Ishikawa (cell line): ENCODE data around the gene CARMIL1.

Experiments
- CEBPB ChIP-seq: IDR thresholded peaks from 2 replicates; pipeline ENCODE4 v1.6.1; 2012
- CREB1 ChIP-seq: IDR thresholded peaks from 2 replicates; pipeline ENCODE4 v1.6.1; 2012; ENCODE audit warnings: low read depth
- EGR1 ChIP-seq: IDR thresholded peaks from 2 replicates; pipeline ENCODE4 v1.6.1; 2012
- EP300 ChIP-seq: IDR thresholded peaks from 2 replicates; pipeline ENCODE4 v1.6.1; 2012; ENCODE audit warnings: borderline replicate concordance
- FOXM1 ChIP-seq: IDR thresholded peaks from 2 replicates; pipeline ENCODE4 v1.6.1; 2012; ENCODE audit warnings: low read depth, borderline replicate concordance
- NFIC ChIP-seq: IDR thresholded peaks from 2 replicates; pipeline ENCODE4 v1.6.1; 2012
- RAD21 ChIP-seq: IDR thresholded peaks from 2 replicates; pipeline ENCODE4 v1.6.1; 2012; ENCODE audit warnings: low read depth
- TAF1 ChIP-seq: IDR thresholded peaks from 2 replicates; pipeline ENCODE4 v1.6.1; 2012; ENCODE audit warnings: low read depth, mild to moderate bottlenecking
- TCF12 ChIP-seq: IDR thresholded peaks from 2 replicates; pipeline ENCODE4 v1.6.1; 2012; ENCODE audit warnings: low read depth
- TEAD4 ChIP-seq: IDR thresholded peaks from 2 replicates; pipeline ENCODE4 v1.6.1; 2012
- YY1 ChIP-seq: IDR thresholded peaks from 2 replicates; pipeline ENCODE4 v1.6.1; 2012; ENCODE audit warnings: low read depth
- ZBTB7A ChIP-seq: IDR thresholded peaks from 2 replicates; pipeline ENCODE4 v1.6.1; 2012; ENCODE audit warnings: low read depth
- TF ChIP-seq, protein P1 (sequence below): IDR thresholded peaks from 2 replicates; pipeline ENCODE4 v1.6.1; 2012
- TF ChIP-seq, protein P2 (sequence below): IDR thresholded peaks from 2 replicates; pipeline ENCODE4 v1.6.1; 2012; ENCODE audit warnings: low read depth, mild to moderate bottlenecking
- TF ChIP-seq, protein P3 (sequence below): IDR thresholded peaks from 2 replicates; pipeline ENCODE4 v1.6.1; 2012

The CARMIL1 gene

DNA sequence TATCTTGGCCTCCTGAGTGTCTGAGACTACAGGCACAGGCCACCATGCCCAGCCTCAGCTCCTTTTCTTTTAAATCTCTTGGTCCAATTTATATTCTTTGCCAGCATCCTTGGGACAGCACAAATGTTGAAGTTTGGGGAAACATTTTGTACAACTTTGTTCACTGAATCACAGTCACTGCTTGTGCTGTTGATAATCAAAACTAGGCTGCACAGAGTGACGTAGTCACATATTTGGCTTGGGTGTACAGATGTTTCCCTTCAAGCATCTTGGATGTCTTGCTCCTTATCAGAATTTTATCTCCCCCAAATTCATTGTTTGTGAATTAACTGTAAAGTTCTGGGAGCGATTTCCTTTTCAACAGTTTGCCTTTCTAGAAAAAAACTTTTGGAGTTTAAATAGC is 17.9 kb downstream of the CARMIL1 start:
- TF ChIP-seq, protein P1, sequence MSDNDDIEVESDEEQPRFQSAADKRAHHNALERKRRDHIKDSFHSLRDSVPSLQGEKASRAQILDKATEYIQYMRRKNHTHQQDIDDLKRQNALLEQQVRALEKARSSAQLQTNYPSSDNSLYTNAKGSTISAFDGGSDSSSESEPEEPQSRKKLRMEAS, result no peak
- TF ChIP-seq TCF12 (no peak), TEAD4 (no peak), FOXM1 (no peak), TAF1 (no peak), CREB1 (no peak), RAD21 (no peak), ZBTB7A (no peak), EGR1 (no peak), EP300 (no peak)
- TF ChIP-seq, protein P2, sequence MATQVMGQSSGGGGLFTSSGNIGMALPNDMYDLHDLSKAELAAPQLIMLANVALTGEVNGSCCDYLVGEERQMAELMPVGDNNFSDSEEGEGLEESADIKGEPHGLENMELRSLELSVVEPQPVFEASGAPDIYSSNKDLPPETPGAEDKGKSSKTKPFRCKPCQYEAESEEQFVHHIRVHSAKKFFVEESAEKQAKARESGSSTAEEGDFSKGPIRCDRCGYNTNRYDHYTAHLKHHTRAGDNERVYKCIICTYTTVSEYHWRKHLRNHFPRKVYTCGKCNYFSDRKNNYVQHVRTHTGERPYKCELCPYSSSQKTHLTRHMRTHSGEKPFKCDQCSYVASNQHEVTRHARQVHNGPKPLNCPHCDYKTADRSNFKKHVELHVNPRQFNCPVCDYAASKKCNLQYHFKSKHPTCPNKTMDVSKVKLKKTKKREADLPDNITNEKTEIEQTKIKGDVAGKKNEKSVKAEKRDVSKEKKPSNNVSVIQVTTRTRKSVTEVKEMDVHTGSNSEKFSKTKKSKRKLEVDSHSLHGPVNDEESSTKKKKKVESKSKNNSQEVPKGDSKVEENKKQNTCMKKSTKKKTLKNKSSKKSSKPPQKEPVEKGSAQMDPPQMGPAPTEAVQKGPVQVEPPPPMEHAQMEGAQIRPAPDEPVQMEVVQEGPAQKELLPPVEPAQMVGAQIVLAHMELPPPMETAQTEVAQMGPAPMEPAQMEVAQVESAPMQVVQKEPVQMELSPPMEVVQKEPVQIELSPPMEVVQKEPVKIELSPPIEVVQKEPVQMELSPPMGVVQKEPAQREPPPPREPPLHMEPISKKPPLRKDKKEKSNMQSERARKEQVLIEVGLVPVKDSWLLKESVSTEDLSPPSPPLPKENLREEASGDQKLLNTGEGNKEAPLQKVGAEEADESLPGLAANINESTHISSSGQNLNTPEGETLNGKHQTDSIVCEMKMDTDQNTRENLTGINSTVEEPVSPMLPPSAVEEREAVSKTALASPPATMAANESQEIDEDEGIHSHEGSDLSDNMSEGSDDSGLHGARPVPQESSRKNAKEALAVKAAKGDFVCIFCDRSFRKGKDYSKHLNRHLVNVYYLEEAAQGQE, result no peak
- TF ChIP-seq, protein P3, sequence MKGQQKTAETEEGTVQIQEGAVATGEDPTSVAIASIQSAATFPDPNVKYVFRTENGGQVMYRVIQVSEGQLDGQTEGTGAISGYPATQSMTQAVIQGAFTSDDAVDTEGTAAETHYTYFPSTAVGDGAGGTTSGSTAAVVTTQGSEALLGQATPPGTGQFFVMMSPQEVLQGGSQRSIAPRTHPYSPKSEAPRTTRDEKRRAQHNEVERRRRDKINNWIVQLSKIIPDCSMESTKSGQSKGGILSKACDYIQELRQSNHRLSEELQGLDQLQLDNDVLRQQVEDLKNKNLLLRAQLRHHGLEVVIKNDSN, result no peak

DNA sequence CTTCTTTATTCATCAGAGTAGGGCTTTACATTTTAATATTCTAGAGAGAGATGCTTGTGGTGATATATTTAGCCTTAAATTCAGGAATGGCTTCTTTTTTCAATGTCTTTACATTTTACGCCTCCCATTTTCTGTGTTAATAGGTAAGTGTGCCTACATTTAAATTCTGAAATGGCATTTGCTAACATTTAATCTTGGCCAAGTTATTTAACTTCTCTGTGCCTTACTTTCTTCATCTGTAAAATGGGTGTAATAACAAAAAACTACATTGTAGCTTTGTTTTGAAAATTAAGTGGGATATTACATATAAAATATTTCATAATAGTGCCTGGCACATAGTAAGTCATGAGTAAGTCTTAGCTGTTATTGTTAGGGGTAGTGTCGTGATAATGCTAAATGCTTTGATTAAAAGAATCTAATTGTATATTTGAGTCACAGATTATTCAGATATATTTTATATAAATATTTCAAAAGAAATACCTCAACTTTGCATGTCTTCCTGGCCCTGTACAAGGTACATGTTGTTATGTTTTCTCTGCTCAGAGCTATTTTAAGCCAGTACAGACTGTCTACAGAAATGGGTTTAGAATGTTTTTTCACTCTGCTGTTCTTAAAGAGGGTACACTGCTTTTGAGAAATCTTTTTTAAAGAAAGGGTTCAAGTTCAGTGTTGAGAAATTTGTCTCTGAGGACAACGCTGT is 18.8 kb downstream of the CARMIL1 start:
- TF ChIP-seq, protein P1, result no peak
- TF ChIP-seq, protein P2, result no peak
- TF ChIP-seq TAF1 (no peak), NFIC (no peak), FOXM1 (no peak)
- TF ChIP-seq, protein P3, result no peak

DNA sequence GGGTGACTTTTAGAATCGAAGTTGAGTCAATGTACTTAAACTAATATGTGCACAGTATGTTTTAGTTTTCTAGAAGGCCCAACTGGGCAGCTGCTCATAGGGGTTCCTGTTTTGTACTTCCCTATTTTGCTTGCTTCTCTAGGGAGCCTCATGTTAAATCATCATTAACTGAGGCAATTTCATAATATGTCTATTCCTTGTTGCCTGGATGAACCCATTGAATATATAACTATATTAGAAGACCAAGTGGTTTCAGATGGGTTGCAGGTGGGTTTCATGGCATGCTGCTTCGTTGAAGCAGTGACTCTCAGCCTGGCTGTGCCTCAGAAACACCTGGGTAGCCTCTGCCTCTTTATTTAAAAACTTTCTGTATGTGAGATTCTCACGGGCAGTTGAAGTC is 22.2 kb downstream of the CARMIL1 start:
- TF ChIP-seq, protein P2, result no peak
- TF ChIP-seq TAF1 (no peak), YY1 (no peak), FOXM1 (no peak), CREB1 (no peak), NFIC (no peak), TCF12 (no peak), TEAD4 (no peak), CEBPB (no peak), EP300 (no peak)
- TF ChIP-seq, protein P1, result no peak
- TF ChIP-seq, protein P3, result no peak

DNA sequence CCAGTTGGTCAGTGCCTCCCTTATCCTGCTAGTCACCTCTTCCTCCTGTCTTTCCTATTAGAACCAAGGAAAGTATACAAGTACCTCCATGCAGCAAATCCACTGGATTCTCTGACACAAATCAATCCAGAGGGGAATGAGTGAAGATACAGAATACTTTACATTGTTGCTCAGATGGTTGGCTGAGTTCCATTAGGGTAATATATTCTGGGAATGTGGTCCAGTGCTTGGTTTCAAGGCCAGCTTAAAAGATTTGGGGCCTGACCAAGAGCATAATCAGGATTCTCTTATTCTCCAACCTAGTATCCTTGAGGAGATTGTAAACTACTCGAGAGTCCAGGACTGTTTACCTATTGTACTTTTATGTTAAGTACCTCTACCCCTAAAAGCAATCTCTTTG is 23.0 kb downstream of the CARMIL1 start:
- TF ChIP-seq TCF12 (no peak), CEBPB (no peak), YY1 (no peak), TAF1 (no peak), NFIC (no peak)
- TF ChIP-seq, protein P2, result no peak
